HepG2 (cell line): Measurements from ENCODE around the gene GLUD1. TPM values are rescaled to one million over a fixed set of nuclear protein-coding genes. Genes with fewer than 3 reads are reported as not detected.
A peak's percentile ranks its signal among the peaks of the same experiment; 100 is the strongest.

Experiments used
- ARID3A ChIP-seq: IDR thresholded peaks from 2 replicates; pipeline ENCODE4 v1.6.1; 2012; ENCODE audit warnings: low read depth, low read length, improper control_type of control experiment
- CAMTA2 ChIP-seq: sonication (generic); formaldehyde crosslinking; IDR thresholded peaks from 2 replicates; pipeline ENCODE4 v1.4.0; 2020; ENCODE audit warnings: mild to moderate bottlenecking, missing genetic modification reagents, borderline replicate concordance
- CEBPG ChIP-seq: IDR thresholded peaks from 2 replicates; pipeline ENCODE4 v1.6.1; 2016
- FOXA3 ChIP-seq: IDR thresholded peaks from 2 replicates; pipeline ENCODE4 v1.6.1; 2016; ENCODE audit warnings: missing genetic modification reagents, missing compliant biosample characterization
- HBP1 ChIP-seq: IDR thresholded peaks from 2 replicates; pipeline ENCODE4 v1.6.1; 2016; ENCODE audit warnings: low read depth, control low read depth
- MAFG ChIP-seq: sonication (generic); formaldehyde crosslinking; IDR thresholded peaks from 2 replicates; pipeline ENCODE4 v1.5.1; 2020; ENCODE audit warnings: mild to moderate bottlenecking, missing genetic modification reagents
- MBD4 ChIP-seq: IDR thresholded peaks from 2 replicates; pipeline ENCODE4 v1.6.1; 2012; ENCODE audit warnings: low read length, inconsistent platforms, borderline replicate concordance
- SNAPC4 ChIP-seq: sonication (generic); formaldehyde crosslinking; IDR thresholded peaks from 2 replicates; pipeline ENCODE4 v1.4.0; 2020; ENCODE audit warnings: mild to moderate bottlenecking, missing genetic modification reagents
- TGIF2 ChIP-seq: IDR thresholded peaks from 2 replicates; pipeline ENCODE4 v1.6.1; 2016; ENCODE audit warnings: control low read depth, missing compliant biosample characterization
- UBTF ChIP-seq: sonication (generic); formaldehyde crosslinking; IDR thresholded peaks from 2 replicates; pipeline ENCODE4 v1.4.0; 2020; ENCODE audit warnings: mild to moderate bottlenecking, missing genetic modification reagents
- XRCC5 ChIP-seq: fragments of 200-400 bp; formaldehyde crosslinking; optimal IDR thresholded peaks from 2 replicates; pipeline ENCODE3; 2017; ENCODE audit warnings: mild to moderate bottlenecking, low read length
- ZMYM3 ChIP-seq: sonication (generic); formaldehyde crosslinking; IDR thresholded peaks from 2 replicates; pipeline ENCODE4 v1.5.1; 2020; ENCODE audit warnings: mild to moderate bottlenecking, missing genetic modification reagents
- ZNF260 ChIP-seq: sonication (generic); formaldehyde crosslinking; IDR thresholded peaks from 2 replicates; pipeline ENCODE4 v1.4.0; 2020; ENCODE audit warnings: missing genetic modification reagents, low read depth, mild to moderate bottlenecking, borderline replicate concordance
- ZNF652 ChIP-seq: IDR thresholded peaks from 2 replicates; pipeline ENCODE4 v1.6.1; 2016; ENCODE audit warnings: low read depth, borderline replicate concordance
- ZNF772 ChIP-seq: sonication (generic); formaldehyde crosslinking; IDR thresholded peaks from 2 replicates; pipeline ENCODE4 v1.5.0; 2020; ENCODE audit warnings: mild to moderate bottlenecking, missing genetic modification reagents
- ZXDC ChIP-seq: sonication (generic); formaldehyde crosslinking; IDR thresholded peaks from 2 replicates; pipeline ENCODE4 v1.5.0; 2020; ENCODE audit warnings: mild to moderate bottlenecking, missing genetic modification reagents
- polyA plus RNA-seq, 8 experiments: library from polyadenylated mRNA; depleted of rRNA in 3 of 8; stranded (reverse) in 7 of 8; unstranded in 1 of 8; fragments of >200 nt; fragmentation: Illumina TruSeq in 4 of 8; extraction: Trizol in 4 of 8; gene quantifications; 2 replicates each; pipeline versions ENCODE4 v1.2.1 to v1.2.3, GENCODE V29; 2011 to 2016; ENCODE audit warnings: low read depth in 4 of 8, missing spikeins in 1 of 8, mixed read lengths in 1 of 8; ENCODE audit not compliant: insufficient read depth in 1 of 8
- total RNA-seq, 5 experiments: library from RNA; depleted of rRNA; stranded (reverse); fragments of >200 nt; fragmentation: Illumina TruSeq; extraction: Trizol; gene quantifications; 2 replicates each; pipeline ENCODE4 v1.2.3, GENCODE V29; 2016; ENCODE audit warnings: low read depth in 1 of 5

The GLUD1 gene
- total and polyA plus RNA-seq, 2 of the 13 experiments (the other 11 are each of a cell fraction or from before 2014, with no cell fraction given) = 301 to 798 TPM

- no peak for TF ChIP-seq SNAPC4 (CRISPR knock-in tag)
- no peak for TF ChIP-seq ZNF772 (CRISPR knock-in tag)
- no peak for TF ChIP-seq CEBPG (CRISPR knock-in tag)
- TF ChIP-seq XRCC5 = no peak
- no peak for TF ChIP-seq FOXA3 (CRISPR knock-in tag)
- no peak for TF ChIP-seq ZNF652 (CRISPR knock-in tag)
- no peak for TF ChIP-seq ARID3A
- TF ChIP-seq UBTF = 0 out of 2 replicates have a peak, but pooled peaks have one; percentile 81
- no peak for TF ChIP-seq ZXDC (CRISPR knock-in tag)
- TF ChIP-seq ZNF260 = no peak
- TF ChIP-seq HBP1 (CRISPR knock-in tag) = no peak; the same call in 1 of the 2 replicates
- no peak for TF ChIP-seq ZMYM3
- no peak for TF ChIP-seq CAMTA2 (CRISPR knock-in tag)
- TF ChIP-seq MBD4 = peak; percentile 6; the same call in 1 of the 2 replicates
- TF ChIP-seq TGIF2 (CRISPR knock-in tag) = peak; percentile 12; the same call in 1 of the 2 replicates
- 0 out of 2 replicates have a peak, but pooled peaks have one; percentile 10 for TF ChIP-seq MAFG (CRISPR knock-in tag)
Observed at GRCh38 chr10:87093632-87094372, 841 bp downstream of the GLUD1 start (continued).
